ENCODE results near the gene TXNRD1. TPM values are rescaled to one million over a fixed set of nuclear protein-coding genes. Genes with fewer than 3 reads are reported as not detected.

The TXNRD1 gene
- total RNA-seq, 1 donor from 2014 or later = 100 TPM

DNA sequence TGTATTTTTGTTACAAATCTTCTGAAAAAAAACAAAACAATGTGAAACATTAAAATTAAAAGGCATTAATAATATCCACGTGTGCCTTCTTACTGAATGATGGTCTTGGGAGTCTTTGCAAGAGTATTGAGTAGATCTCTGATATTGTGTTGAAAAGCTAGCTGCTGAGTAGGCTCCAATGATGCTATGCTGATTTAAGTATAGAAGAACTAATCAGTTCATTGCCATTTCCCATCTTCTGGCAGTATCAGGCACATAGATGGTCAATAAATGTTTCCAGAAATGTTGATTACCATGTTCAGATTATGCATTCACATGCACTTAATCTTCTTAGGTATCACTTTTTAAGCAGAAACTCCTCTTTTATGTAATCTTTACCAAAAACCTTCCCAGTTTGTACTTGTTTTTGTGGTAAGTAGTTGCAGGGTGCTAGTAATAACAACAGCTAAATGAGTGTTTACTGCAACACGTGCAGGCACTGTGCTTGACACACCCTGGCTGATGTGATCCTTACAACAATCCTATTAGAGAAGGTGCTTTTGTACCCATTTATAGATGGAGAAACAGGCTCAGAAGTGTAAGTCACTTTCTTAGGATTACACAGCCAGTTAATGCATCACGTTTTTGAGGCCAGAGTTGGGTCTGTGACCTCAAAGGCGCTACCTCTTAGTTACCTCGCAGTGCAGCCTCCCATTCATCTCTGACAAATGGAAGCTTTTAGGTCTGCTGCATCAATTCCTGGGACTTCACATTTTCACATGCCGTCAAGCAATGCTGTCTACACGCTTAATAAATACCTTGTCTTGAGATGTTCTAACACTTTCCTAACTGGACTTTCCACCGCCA lies 134.9 kb downstream of the TXNRD1 start:
- Mint-ChIP-seq H3K27ac (ENCODE audit: unreplicated experiment) (no peak overlapping the region), H3K36me3 (ENCODE audit: unreplicated experiment) (peaks cover 48% of the 10 kb centered on the region), H3K4me1 (ENCODE audit: unreplicated experiment) (no peaks in the 10 kb centered on the region), H3K4me3 (ENCODE audit: unreplicated experiment) (no peak overlapping the region), H3K27me3 (ENCODE audit: unreplicated experiment) (no peaks in the 10 kb centered on the region), H3K9me3 (ENCODE audit: unreplicated experiment) (no peaks in the 10 kb centered on the region)
- no peak for DNase-seq (ENCODE audit: extremely low spot score, unreplicated experiment)
- TF ChIP-seq, protein P1, sequence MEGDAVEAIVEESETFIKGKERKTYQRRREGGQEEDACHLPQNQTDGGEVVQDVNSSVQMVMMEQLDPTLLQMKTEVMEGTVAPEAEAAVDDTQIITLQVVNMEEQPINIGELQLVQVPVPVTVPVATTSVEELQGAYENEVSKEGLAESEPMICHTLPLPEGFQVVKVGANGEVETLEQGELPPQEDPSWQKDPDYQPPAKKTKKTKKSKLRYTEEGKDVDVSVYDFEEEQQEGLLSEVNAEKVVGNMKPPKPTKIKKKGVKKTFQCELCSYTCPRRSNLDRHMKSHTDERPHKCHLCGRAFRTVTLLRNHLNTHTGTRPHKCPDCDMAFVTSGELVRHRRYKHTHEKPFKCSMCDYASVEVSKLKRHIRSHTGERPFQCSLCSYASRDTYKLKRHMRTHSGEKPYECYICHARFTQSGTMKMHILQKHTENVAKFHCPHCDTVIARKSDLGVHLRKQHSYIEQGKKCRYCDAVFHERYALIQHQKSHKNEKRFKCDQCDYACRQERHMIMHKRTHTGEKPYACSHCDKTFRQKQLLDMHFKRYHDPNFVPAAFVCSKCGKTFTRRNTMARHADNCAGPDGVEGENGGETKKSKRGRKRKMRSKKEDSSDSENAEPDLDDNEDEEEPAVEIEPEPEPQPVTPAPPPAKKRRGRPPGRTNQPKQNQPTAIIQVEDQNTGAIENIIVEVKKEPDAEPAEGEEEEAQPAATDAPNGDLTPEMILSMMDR (IDR thresholded peaks at IDR 0.05) = no peak

DNA sequence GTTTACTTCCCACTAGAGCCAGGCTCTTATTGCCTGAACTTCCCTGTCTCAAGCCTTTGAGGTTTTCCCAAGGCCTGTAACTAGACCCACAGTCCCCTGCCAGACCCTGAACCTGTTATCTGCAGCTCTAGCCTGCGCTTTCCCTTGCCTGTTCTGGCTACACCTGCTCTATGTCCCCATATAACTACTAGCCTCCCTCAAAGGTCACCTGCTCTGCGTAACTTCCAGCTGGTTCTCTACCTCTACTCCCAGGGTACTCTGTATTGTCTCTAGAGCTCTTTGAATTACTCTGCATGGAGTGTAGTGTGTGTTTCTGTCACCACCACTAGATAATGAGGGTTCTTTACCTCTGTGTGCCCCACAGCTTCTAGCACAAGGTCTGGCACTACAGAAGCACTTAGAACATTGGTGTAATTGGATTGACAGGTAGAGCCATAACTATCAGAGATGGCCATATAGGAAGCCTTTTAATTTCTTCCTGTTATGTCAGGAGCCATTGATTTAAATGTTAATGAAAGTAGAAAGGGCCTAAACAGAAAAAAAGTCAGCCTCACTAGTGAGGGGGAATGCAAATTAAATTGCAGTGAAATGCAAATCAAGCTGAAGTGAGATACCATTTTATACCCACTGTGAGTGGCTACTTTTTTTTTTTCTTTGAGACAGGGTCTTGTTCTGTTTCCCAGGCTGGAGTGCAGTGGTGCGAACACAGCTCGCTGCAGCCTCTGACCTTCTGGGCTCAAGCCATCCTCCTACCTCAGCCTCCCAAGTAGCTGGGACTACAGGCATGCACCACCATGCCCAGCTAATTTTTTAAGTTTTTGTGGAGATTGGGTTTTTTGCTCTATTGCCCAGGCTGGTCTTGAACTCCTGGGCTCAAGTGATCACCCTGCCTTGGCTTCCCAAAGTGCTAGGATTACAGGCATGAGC lies 135.7 kb downstream of the TXNRD1 start:
- TF ChIP-seq, protein P1 (IDR thresholded peaks at IDR 0.05) = no peak
- H3K36me3 Mint-ChIP-seq (ENCODE audit: unreplicated experiment) = peaks cover 46% of the 10 kb centered on the region
- no peak overlapping the region for H3K27ac Mint-ChIP-seq (ENCODE audit: unreplicated experiment)
- DNase-seq (ENCODE audit: extremely low spot score, unreplicated experiment) = peak; percentile 64
- H3K27me3 Mint-ChIP-seq (ENCODE audit: unreplicated experiment) = no peaks in the 10 kb centered on the region
- no peaks in the 10 kb centered on the region for H3K4me1 Mint-ChIP-seq (ENCODE audit: unreplicated experiment)
- no peaks in the 10 kb centered on the region for H3K9me3 Mint-ChIP-seq (ENCODE audit: unreplicated experiment)
- no peak overlapping the region for H3K4me3 Mint-ChIP-seq (ENCODE audit: unreplicated experiment)

DNA sequence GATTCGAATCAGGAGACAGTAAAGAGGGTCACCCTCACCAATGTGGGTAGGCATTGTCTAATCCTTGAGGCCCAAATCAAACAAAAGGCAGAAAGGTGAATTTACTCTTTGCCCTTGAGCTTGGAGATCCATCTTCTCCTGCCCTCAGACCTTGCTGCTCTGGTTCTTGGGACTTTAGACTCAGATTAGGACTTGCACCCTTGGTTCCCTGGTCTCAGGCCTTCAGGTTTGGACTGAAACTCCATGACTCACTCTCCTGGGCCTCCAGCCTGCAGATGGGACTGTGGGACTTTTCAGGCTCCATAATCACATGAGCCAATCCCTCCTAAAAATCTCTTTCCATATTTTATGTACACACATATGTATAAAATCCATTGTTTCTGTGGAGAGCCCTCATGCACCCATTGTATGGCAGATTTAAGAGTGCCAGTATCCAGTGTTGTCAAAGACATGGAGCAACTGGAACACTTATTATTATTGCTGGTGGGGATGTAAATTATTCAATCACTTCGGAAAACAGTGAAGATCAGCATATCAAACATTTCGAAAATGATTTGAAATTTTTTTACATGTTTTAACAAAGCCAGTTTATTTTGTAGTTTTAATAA lies 136.6 kb downstream of the TXNRD1 start:
- H3K27ac Mint-ChIP-seq (ENCODE audit: unreplicated experiment) = no peak overlapping the region
- H3K27me3 Mint-ChIP-seq (ENCODE audit: unreplicated experiment) = no peaks in the 10 kb centered on the region
- H3K4me3 Mint-ChIP-seq (ENCODE audit: unreplicated experiment) = no peak overlapping the region
- no peaks in the 10 kb centered on the region for H3K4me1 Mint-ChIP-seq (ENCODE audit: unreplicated experiment)
- H3K9me3 Mint-ChIP-seq (ENCODE audit: unreplicated experiment) = no peaks in the 10 kb centered on the region
- peaks cover 43% of the 10 kb centered on the region for H3K36me3 Mint-ChIP-seq (ENCODE audit: unreplicated experiment)
- peak; percentile 21 for DNase-seq (ENCODE audit: extremely low spot score, unreplicated experiment)
- TF ChIP-seq, protein P1 (IDR thresholded peaks at IDR 0.05) = no peak

DNA sequence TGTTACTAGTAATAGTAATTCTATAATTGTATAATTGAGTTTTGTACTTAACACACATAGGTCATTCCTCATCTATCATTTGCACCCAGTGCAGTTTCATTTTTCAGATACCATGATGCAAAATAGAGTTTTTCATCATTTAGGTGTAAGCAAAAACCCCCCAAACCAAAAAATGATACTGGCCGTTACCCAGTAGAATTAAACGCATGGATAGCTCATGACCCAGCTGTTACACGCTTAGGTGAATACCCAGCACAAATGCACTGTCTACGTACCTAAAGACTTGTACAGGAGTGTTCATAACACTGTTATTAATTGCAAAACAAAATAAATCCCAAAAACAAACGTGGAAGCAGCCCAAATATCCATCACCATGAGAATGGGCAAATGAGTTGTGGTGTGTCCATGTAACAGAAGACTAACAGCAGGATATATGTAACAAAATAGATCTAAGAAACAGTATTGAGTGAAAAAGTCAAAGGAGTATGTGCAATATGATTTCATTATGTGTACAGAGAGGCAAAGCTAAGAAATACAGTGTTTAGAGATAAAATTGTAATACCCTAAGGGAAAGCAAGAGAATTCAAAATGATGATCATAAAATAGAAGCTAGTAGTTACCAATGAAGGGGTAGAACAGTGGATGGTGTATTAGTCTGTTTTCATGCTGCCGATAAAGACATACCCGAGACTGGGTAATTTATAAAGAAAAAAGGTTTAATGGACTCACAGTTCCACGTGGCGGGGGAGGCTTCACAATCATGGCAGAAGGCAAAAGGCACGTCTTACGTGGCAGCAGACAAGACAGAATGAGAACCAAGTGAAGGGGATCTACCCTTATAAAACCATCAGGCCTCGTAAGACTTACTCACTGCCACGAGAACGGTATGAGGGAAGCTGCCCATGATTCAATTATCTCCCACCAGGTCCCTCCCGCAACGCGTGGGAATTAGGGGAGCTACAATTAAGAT lies 137.7 kb downstream of the TXNRD1 start:
- Mint-ChIP-seq H3K9me3 (ENCODE audit: unreplicated experiment) (no peaks in the 10 kb centered on the region), H3K27ac (ENCODE audit: unreplicated experiment) (no peak overlapping the region), H3K4me1 (ENCODE audit: unreplicated experiment) (no peaks in the 10 kb centered on the region), H3K4me3 (ENCODE audit: unreplicated experiment) (no peak overlapping the region), H3K36me3 (ENCODE audit: unreplicated experiment) (peaks cover 35% of the 10 kb centered on the region), H3K27me3 (ENCODE audit: unreplicated experiment) (no peaks in the 10 kb centered on the region)
- DNase-seq (ENCODE audit: extremely low spot score, unreplicated experiment) = peak; percentile 40
- TF ChIP-seq, protein P1 (IDR thresholded peaks at IDR 0.05) = no peak
